Pancreas (tissue), 10 donors: ENCODE measurements around the gene CTIF. TPM values are rescaled to one million over a fixed set of nuclear protein-coding genes. Genes with fewer than 3 reads are reported as not detected.

Source experiments
- ATAC-seq, 4 donors: fragments of 200-7000 bp; cut with Tn5 transposase; one replicate each; pipeline versions ENCODE4 v1.8.0 to v1.9.1; 2020; ENCODE audit warnings: mild to moderate bottlenecking in 4 of 4, moderate library complexity in 4 of 4
- DNase-seq, 6 donors: peaks; one replicate each; pipeline ENCODE4 v3.0.0-alpha.2; 2020
- FAIRE-seq: peaks from 2 replicates; lab custom pipeline; 2012; peaks lifted over from hg19 to GRCh38; lab: Jason Lieb, UNC
- H3K27ac ChIP-seq, 4 donors: fragments of 200-600 bp; sonication (generic); 1 replicate in 3 of 4; 2 replicates in 1 of 4; pipeline versions ENCODE4 v1.5.0 to v1.8.0; 2020
- H3K27me3 ChIP-seq, 4 donors: fragments of 200-600 bp; one replicate each; pipeline ENCODE4 v1.8.0; 2021
- H3K36me3 ChIP-seq, 3 donors: fragments of 200-600 bp; sonication (generic) in 1 of 3; one replicate each; pipeline versions ENCODE4 v1.5.0 to v1.8.0; 2020 to 2021
- H3K4me1 ChIP-seq, 3 donors: fragments of 200-600 bp; one replicate each; pipeline ENCODE4 v1.8.0; 2021
- H3K4me3 ChIP-seq, 4 donors: fragments of 200-600 bp; sonication (generic) in 2 of 4; one replicate each; pipeline versions ENCODE4 v1.5.0 to v1.8.0; 2020 to 2021
- H3K9me3 ChIP-seq, 4 donors: fragments of 200-600 bp; one replicate each; pipeline ENCODE4 v1.8.0; 2021
- CTCF ChIP-seq, 4 donors: fragments of 200-600 bp; sonication (generic) in 3 of 4; IDR thresholded peaks; one replicate each; pipeline versions ENCODE4 v1.5.0 to v1.8.0; 2021; ENCODE audit warnings: antibody characterized with exemption in 4 of 4
- WGBS, 2 donors: extraction: QIAGEN DNeasy Blood & Tissue Kit; methylation state at CpG; one replicate each; pipeline ENCODE4 v1.1.7; 2013; 5-methylcytosine and 5-hydroxymethylcytosine counted together
- intact Hi-C, 3 donors: fragments of 100-400 bp; cut with DNase I; formaldehyde crosslinking; loops; one replicate each; pipeline versions ENCODE4 v1.11.1 to v1.14.2; 2022
- polyA plus RNA-seq, 2 donors: library from polyadenylated mRNA; stranded (reverse); fragments of 200-250 nt; gene quantifications; one replicate each; pipeline ENCODE4 v1.2.3, GENCODE V29; 2013
- total RNA-seq, 6 donors: library from RNA; stranded (reverse); fragmentation: NEBNext Ultra II Directional in 4 of 6; extraction: Animal tissue kit (Norgen Biotek cat#: 25700) in 4 of 6; gene quantifications; one replicate each; pipeline versions ENCODE4 v1.2.1 to v1.2.4, GENCODE V29; 2021 to 2023
- donor health status: healthy with polysubstance abuse.
- donor health status: DM: no; HTN: no; CAD: no; lungs with moderate emphysema.
- donor health status: DM: no; HTN: no; CAD: no.
- donor health status: control.
- donor health status: control.
- donor health status: Bipolar disorder and iron deficiency.
- donor health status: DM: yes; HTN: yes; CAD: no.
- donor health status: DM: no; HTN: no; CAD: no.
- donor health status: DM: no; HTN: no; CAD: no.
- donor health status: DM: yes; HTN: yes; CAD: no.

The CTIF gene
- total and polyA plus RNA-seq, 8 donors = 15.1 to 27.4 (median 16.7) TPM

- ATAC-seq (no peak), DNase-seq (peak in 2 of 6 donors; percentile 6 to 14), FAIRE-seq (no peak)
- WGBS, 2 donors = 78 to 82% methylated on average over 5 of the region's 5 CpGs
- Histone ChIP-seq H3K4me3 (no peak overlapping the region), H3K9me3 (no peaks in the 10 kb centered on the region), H3K36me3 (no peaks in the 10 kb centered on the region), H3K27ac (no peak overlapping the region), H3K4me1 (no peaks in the 10 kb centered on the region), H3K27me3 (no peaks in the 10 kb centered on the region)
- TF ChIP-seq CTCF (IDR thresholded peaks at IDR 0.05) = no peak
- intact Hi-C loops = no loop called here
Measured at GRCh38 chr18:48815581-48816324, 276.9 kb downstream of the CTIF start.

- H3K4me3 ChIP-seq = no peak overlapping the region
- 70 to 76% methylated on average over 7 of the region's 7 CpGs for WGBS, 2 donors
- ATAC-seq = no peak
- no peaks in the 10 kb centered on the region for H3K9me3 ChIP-seq
- H3K27me3 ChIP-seq = no peaks in the 10 kb centered on the region
- no peak for FAIRE-seq
- H3K27ac ChIP-seq = no peak overlapping the region
- peak in 3 of 6 donors; percentile 2 to 18 (median 9) for DNase-seq
- no peaks in the 10 kb centered on the region for H3K36me3 ChIP-seq
- H3K4me1 ChIP-seq = no peaks in the 10 kb centered on the region
- no peak for TF ChIP-seq CTCF (IDR thresholded peaks at IDR 0.05)
- intact Hi-C loops = no loop called here
Measured at GRCh38 chr18:48816554-48816953, 277.7 kb downstream of the CTIF start.

GRCh38 chr18:48817021-48817461 is 278.2 kb downstream of the CTIF start:
- ATAC-seq (no peak), DNase-seq (peak in 3 of 6 donors; percentile 10 to 39 (median 33)), FAIRE-seq (no peak)
- H3K27ac ChIP-seq = no peak overlapping the region
- H3K4me3 ChIP-seq = no peak overlapping the region
- intact Hi-C loops = no loop called here
- no peaks in the 10 kb centered on the region for H3K36me3 ChIP-seq
- TF ChIP-seq CTCF (IDR thresholded peaks at IDR 0.05) = no peak
- H3K27me3 ChIP-seq = no peaks in the 10 kb centered on the region
- 94 to 97% methylated on average over 17 of the region's 17 CpGs for WGBS, 2 donors
- H3K9me3 ChIP-seq = no peaks in the 10 kb centered on the region
- no peaks in the 10 kb centered on the region for H3K4me1 ChIP-seq

- H3K9me3 ChIP-seq = no peaks in the 10 kb centered on the region
- no peaks in the 10 kb centered on the region for H3K36me3 ChIP-seq
- peak in 3 of 6 donors; percentile 8 to 40 (median 27) for DNase-seq
- intact Hi-C loops = no loop called here
- TF ChIP-seq CTCF (IDR thresholded peaks at IDR 0.05) = no peak
- FAIRE-seq = no peak
- no peak for ATAC-seq
- H3K27ac ChIP-seq = no peak overlapping the region
- H3K4me1 ChIP-seq = no peaks in the 10 kb centered on the region
- no peaks in the 10 kb centered on the region for H3K27me3 ChIP-seq
- 92 to 94% methylated on average over 18 of the region's 18 CpGs for WGBS, 2 donors
- H3K4me3 ChIP-seq = no peak overlapping the region
Measured at GRCh38 chr18:48818329-48819254, 279.8 kb downstream of the CTIF start.
